IMR-90 (cell line): ENCODE results near the gene DBP.

Source experiments
- BHLHE40 ChIP-seq: fragments of 150-350 bp; IDR thresholded peaks from 2 replicates; pipeline ENCODE4 v1.6.1; 2016; ENCODE audit warnings: mild to moderate bottlenecking, low read depth, low read length
- CEBPB ChIP-seq: IDR thresholded peaks from 2 replicates; pipeline ENCODE4 v1.6.1; 2012; ENCODE audit warnings: low read depth, low read length, improper control_type of control experiment
- CHD1 ChIP-seq: IDR thresholded peaks from 2 replicates; pipeline ENCODE4 v1.6.1; 2012; ENCODE audit warnings: low read depth, low read length, improper control_type of control experiment
- MAFK ChIP-seq: IDR thresholded peaks from 2 replicates; pipeline ENCODE4 v1.6.1; 2012; ENCODE audit warnings: low read depth, low read length, improper control_type of control experiment
- MAZ ChIP-seq: IDR thresholded peaks from 2 replicates; pipeline ENCODE4 v1.6.1; 2012; ENCODE audit warnings: low read depth, mild to moderate bottlenecking, low read length, improper control_type of control experiment, moderate library complexity, borderline replicate concordance
- POLR2A ChIP-seq: IDR thresholded peaks from 2 replicates; pipeline ENCODE4 v1.6.1; 2012; ENCODE audit warnings: mild to moderate bottlenecking, low read depth, low read length
- RAD21 ChIP-seq: IDR thresholded peaks from 2 replicates; pipeline ENCODE4 v1.6.1; 2012; ENCODE audit warnings: low read length, improper control_type of control experiment
- RCOR1 ChIP-seq: IDR thresholded peaks from 2 replicates; pipeline ENCODE4 v1.6.1; 2012; ENCODE audit warnings: mild to moderate bottlenecking, low read length, improper control_type of control experiment; ENCODE audit not compliant: insufficient replicate concordance
- RFX5 ChIP-seq: IDR thresholded peaks from 2 replicates; pipeline ENCODE4 v1.8.0; 2012; ENCODE audit warnings: low read depth, mild to moderate bottlenecking, low read length, moderate library complexity
- SMC3 ChIP-seq: fragments of 150-350 bp; IDR thresholded peaks from 2 replicates; pipeline ENCODE4 v1.6.1; 2016; ENCODE audit warnings: low read depth, mild to moderate bottlenecking, antibody characterized with exemption, low read length, moderate library complexity
- TF ChIP-seq, protein P1 (sequence below): conservative IDR thresholded peaks from 2 replicates; pipeline ENCODE4 v1.5.1; 2012; ENCODE audit warnings: mild to moderate bottlenecking, low read depth, low read length, improper control_type of control experiment
- TF ChIP-seq, protein P2 (sequence below): fragments of 150-350 bp; IDR thresholded peaks from 2 replicates; pipeline ENCODE4 v1.6.1; 2016; ENCODE audit warnings: low read depth, mild to moderate bottlenecking, low read length, moderate library complexity, borderline replicate concordance
- TF ChIP-seq, protein P3 (sequence below): fragments of 150-350 bp; IDR thresholded peaks from 2 replicates; pipeline ENCODE4 v1.6.1; 2017; ENCODE audit warnings: mild to moderate bottlenecking, antibody characterized with exemption, low read length, low read depth

DNA sequence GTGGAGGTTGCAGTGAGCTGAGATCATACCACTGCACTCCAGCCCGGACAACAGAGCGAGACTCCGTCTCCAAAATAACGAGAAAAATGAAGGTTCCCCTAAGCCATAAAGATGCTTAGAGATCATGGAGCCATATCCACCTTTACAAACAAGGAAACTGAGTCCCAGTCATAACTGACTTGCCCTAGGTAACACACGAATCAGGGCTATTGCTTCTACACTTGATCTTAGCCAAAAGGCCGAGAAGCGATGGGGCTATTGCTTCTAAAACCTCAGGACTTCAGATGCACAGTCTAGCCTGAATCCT, 3.2 kb downstream of the DBP start:
- TF ChIP-seq POLR2A, result no peak
- TF ChIP-seq RAD21, result no peak
- TF ChIP-seq SMC3, result no peak
- TF ChIP-seq, protein P1, sequence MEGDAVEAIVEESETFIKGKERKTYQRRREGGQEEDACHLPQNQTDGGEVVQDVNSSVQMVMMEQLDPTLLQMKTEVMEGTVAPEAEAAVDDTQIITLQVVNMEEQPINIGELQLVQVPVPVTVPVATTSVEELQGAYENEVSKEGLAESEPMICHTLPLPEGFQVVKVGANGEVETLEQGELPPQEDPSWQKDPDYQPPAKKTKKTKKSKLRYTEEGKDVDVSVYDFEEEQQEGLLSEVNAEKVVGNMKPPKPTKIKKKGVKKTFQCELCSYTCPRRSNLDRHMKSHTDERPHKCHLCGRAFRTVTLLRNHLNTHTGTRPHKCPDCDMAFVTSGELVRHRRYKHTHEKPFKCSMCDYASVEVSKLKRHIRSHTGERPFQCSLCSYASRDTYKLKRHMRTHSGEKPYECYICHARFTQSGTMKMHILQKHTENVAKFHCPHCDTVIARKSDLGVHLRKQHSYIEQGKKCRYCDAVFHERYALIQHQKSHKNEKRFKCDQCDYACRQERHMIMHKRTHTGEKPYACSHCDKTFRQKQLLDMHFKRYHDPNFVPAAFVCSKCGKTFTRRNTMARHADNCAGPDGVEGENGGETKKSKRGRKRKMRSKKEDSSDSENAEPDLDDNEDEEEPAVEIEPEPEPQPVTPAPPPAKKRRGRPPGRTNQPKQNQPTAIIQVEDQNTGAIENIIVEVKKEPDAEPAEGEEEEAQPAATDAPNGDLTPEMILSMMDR, result no peak
- TF ChIP-seq RFX5, result no peak
- TF ChIP-seq CHD1, result no peak
- TF ChIP-seq MAFK, result no peak
- no peak for TF ChIP-seq BHLHE40
- no peak for TF ChIP-seq CEBPB
- TF ChIP-seq, protein P2, sequence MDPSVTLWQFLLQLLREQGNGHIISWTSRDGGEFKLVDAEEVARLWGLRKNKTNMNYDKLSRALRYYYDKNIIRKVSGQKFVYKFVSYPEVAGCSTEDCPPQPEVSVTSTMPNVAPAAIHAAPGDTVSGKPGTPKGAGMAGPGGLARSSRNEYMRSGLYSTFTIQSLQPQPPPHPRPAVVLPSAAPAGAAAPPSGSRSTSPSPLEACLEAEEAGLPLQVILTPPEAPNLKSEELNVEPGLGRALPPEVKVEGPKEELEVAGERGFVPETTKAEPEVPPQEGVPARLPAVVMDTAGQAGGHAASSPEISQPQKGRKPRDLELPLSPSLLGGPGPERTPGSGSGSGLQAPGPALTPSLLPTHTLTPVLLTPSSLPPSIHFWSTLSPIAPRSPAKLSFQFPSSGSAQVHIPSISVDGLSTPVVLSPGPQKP, result no peak
- no peak for TF ChIP-seq MAZ
- TF ChIP-seq RCOR1, result no peak
- TF ChIP-seq, protein P3, sequence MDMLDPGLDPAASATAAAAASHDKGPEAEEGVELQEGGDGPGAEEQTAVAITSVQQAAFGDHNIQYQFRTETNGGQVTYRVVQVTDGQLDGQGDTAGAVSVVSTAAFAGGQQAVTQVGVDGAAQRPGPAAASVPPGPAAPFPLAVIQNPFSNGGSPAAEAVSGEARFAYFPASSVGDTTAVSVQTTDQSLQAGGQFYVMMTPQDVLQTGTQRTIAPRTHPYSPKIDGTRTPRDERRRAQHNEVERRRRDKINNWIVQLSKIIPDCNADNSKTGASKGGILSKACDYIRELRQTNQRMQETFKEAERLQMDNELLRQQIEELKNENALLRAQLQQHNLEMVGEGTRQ, result no peak
